K562 (cell line): ENCODE results near the gene LRP10. TPM values are rescaled to one million over a fixed set of nuclear protein-coding genes. Genes with fewer than 3 reads are reported as not detected.

ENCODE experiments used
- CLOCK ChIP-seq: fragments of 250-450 bp; sonication (Bioruptor Pico); IDR thresholded peaks from 2 replicates; pipeline ENCODE4 v1.4.0; 2020; ENCODE audit warnings: mild to moderate bottlenecking, moderate library complexity, borderline replicate concordance
- HDGF ChIP-seq: fragments of 450-650 bp; IDR thresholded peaks from 2 replicates; pipeline ENCODE4 v1.6.1; 2016
- MLX ChIP-seq, 2 experiments: fragments of 450-650 bp in 1 of 2; sonication (generic) in 1 of 2; formaldehyde crosslinking; conservative IDR thresholded peaks; 2 replicates each; pipeline versions ENCODE4 v1.4.0 to v1.8.1; 2020 to 2022; ENCODE audit warnings: mild to moderate bottlenecking in 1 of 2, missing genetic modification reagents in 1 of 2
- NCOA6 ChIP-seq: fragments of 450-650 bp; IDR thresholded peaks from 2 replicates; pipeline ENCODE4 v1.6.1; 2017; ENCODE audit warnings: mild to moderate bottlenecking
- NR4A1 ChIP-seq, 2 experiments: fragments of 250-450 bp in 1 of 2; fragments of 450-650 bp in 1 of 2; sonication (Bioruptor Pico) in 1 of 2; IDR thresholded peaks; 2 replicates each; pipeline versions ENCODE4 v1.4.0 to v1.6.1; 2016 to 2020; ENCODE audit warnings: mild to moderate bottlenecking in 2 of 2, missing compliant biosample characterization in 1 of 2, missing genetic modification characterization in 1 of 2, moderate library complexity in 1 of 2
- PKNOX1 ChIP-seq: fragments of 450-650 bp; IDR thresholded peaks from 2 replicates; pipeline ENCODE4 v1.6.1; 2016
- SRF ChIP-seq, 2 experiments: fragments of 250-450, 450-650 bp in 1 of 2; sonication (Bioruptor Pico) in 1 of 2; sonication (generic) in 1 of 2; formaldehyde crosslinking; IDR thresholded peaks; 2 replicates each; pipeline versions ENCODE4 v1.5.0 to v1.5.1; 2020 to 2022; ENCODE audit warnings: mild to moderate bottlenecking in 1 of 2, missing genetic modification reagents in 1 of 2
- ZNF282 ChIP-seq: sonication (generic); formaldehyde crosslinking; IDR thresholded peaks from 2 replicates; pipeline ENCODE4 v1.8.1; 2023; ENCODE audit warnings: missing genetic modification reagents
- ZNF318 ChIP-seq, 2 experiments: fragments of 450-650 bp; IDR thresholded peaks; 2 replicates each; pipeline ENCODE4 v1.6.1; 2016; ENCODE audit warnings: mild to moderate bottlenecking in 2 of 2, borderline replicate concordance in 1 of 2, low read depth in 1 of 2, moderate library complexity in 1 of 2
- ZNF354B ChIP-seq: fragments of 250-450 bp; sonication (Bioruptor Pico); IDR thresholded peaks from 2 replicates; pipeline ENCODE4 v1.4.0; 2020
- ZNF512 ChIP-seq: IDR thresholded peaks from 2 replicates; pipeline ENCODE4 v1.6.1; 2016; ENCODE audit warnings: missing genetic modification characterization, missing compliant biosample characterization
- polyA plus RNA-seq, 8 experiments: library from polyadenylated mRNA; depleted of rRNA in 4 of 8; stranded (reverse) in 5 of 8; unstranded in 3 of 8; fragments of >200 nt; fragmentation: Nextera tagmentation in 2 of 8; fragmentation: Illumina TruSeq in 1 of 8; extraction: Ambion mirVana in 2 of 8; extraction: Trizol in 1 of 8; gene quantifications; 2 replicates each; pipeline versions ENCODE4 v1.2.1 to v1.2.3, GENCODE V29; 2011 to 2014; ENCODE audit warnings: inconsistent platforms in 1 of 8, missing spikeins in 1 of 8
- total RNA-seq, 7 experiments: library from RNA; depleted of rRNA in 6 of 7; stranded (reverse); fragments of >200 nt in 6 of 7; fragmentation: Illumina TruSeq in 2 of 7; extraction: Trizol in 2 of 7; gene quantifications; 2 replicates each; pipeline versions ENCODE4 v1.2.1 to v1.2.3, GENCODE V29; 2011 to 2021; ENCODE audit warnings: low replicate concordance in 1 of 7

The LRP10 gene
- total and polyA plus RNA-seq, 9 of the 15 experiments (the other 6 are each of a cell fraction or from before 2014, with no cell fraction given) = 1.3 to 45.5 (median 10.9) TPM

- no peak for TF ChIP-seq ZNF318 (IDR thresholded peaks at IDR 0.05; ENCODE audit: borderline replicate concordance in 1 of 2, low read depth in 1 of 2)
- no peak for TF ChIP-seq HDGF
- TF ChIP-seq ZNF282 (CRISPR knock-in tag) = no peak
- no peak for TF ChIP-seq NCOA6
- no peak for TF ChIP-seq ZNF354B (CRISPR knock-in tag)
- peak; percentile 92 for TF ChIP-seq PKNOX1
- TF ChIP-seq CLOCK = no peak
- no peak for TF ChIP-seq NR4A1 (CRISPR knock-in tag; IDR thresholded peaks at IDR 0.05)
- no peak for TF ChIP-seq NR4A1 (tag; IDR thresholded peaks at IDR 0.05)
- peak in 1 of 2 experiments; percentile 64; a peak in 1 of 4 replicates for TF ChIP-seq SRF (CRISPR knock-in tag; IDR thresholded peaks at IDR 0.05)
- 0 out of 4 replicates have a peak, but pooled peaks have one; percentile 40 to 51 for TF ChIP-seq MLX (CRISPR knock-in tag; conservative IDR thresholded peaks at IDR 0.05)
- no peak for TF ChIP-seq ZNF512
These were observed 57.8 kb downstream of the LRP10 start, which contains the start of gene PRMT5 (continued) for GRCh38 chr14:22929104-22929960.
